Bronchial epithelial cell (primary cell): ENCODE results near the gene DCLRE1C. TPM values are rescaled to one million over a fixed set of nuclear protein-coding genes. Genes with fewer than 3 reads are reported as not detected.

Experiments used
- DNase-seq: peaks from one replicate; pipeline ENCODE4 v3.0.0-alpha.2; 2010; ENCODE audit warnings: low read depth
- FAIRE-seq: peaks from 2 replicates; lab custom pipeline; 2011; peaks lifted over from hg19 to GRCh38; lab: Jason Lieb, UNC
- H3K27me3 ChIP-seq: 2 replicates; pipeline ENCODE4 v1.5.1; 2011; ENCODE audit warnings: low read length; ENCODE audit not compliant: control insufficient read depth, insufficient read depth
- H3K36me3 ChIP-seq: 2 replicates; pipeline ENCODE4 v1.5.1; 2011; ENCODE audit warnings: low read length; ENCODE audit not compliant: control insufficient read depth, insufficient read depth
- H3K4me3 ChIP-seq: 2 replicates; pipeline ENCODE4 v1.5.1; 2011; ENCODE audit warnings: mild to moderate bottlenecking, low read depth, low read length, control low read depth
- total RNA-seq: library from RNA; depleted of rRNA; stranded (reverse); fragments of >200 nt; gene quantifications from 2 replicates; pipeline ENCODE4 v1.2.1, GENCODE V29; 2014
- TF ChIP-seq, protein P1 (sequence below): IDR thresholded peaks from 2 replicates; pipeline ENCODE4 v1.5.1; 2011; ENCODE audit warnings: mild to moderate bottlenecking, moderate library complexity, low read length, control low read depth, inconsistent platforms; ENCODE audit not compliant: insufficient read depth, severe bottlenecking

Gene DCLRE1C
- total RNA-seq, 1 donor from 2014 or later: 9.0 TPM

- FAIRE-seq (no peak), DNase-seq (no peak)
- no peaks in the 10 kb centered on the region for H3K27me3 ChIP-seq
- H3K4me3 ChIP-seq: no peak overlapping the region
- TF ChIP-seq, protein P1, sequence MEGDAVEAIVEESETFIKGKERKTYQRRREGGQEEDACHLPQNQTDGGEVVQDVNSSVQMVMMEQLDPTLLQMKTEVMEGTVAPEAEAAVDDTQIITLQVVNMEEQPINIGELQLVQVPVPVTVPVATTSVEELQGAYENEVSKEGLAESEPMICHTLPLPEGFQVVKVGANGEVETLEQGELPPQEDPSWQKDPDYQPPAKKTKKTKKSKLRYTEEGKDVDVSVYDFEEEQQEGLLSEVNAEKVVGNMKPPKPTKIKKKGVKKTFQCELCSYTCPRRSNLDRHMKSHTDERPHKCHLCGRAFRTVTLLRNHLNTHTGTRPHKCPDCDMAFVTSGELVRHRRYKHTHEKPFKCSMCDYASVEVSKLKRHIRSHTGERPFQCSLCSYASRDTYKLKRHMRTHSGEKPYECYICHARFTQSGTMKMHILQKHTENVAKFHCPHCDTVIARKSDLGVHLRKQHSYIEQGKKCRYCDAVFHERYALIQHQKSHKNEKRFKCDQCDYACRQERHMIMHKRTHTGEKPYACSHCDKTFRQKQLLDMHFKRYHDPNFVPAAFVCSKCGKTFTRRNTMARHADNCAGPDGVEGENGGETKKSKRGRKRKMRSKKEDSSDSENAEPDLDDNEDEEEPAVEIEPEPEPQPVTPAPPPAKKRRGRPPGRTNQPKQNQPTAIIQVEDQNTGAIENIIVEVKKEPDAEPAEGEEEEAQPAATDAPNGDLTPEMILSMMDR: no peak
- peaks cover 2% of the 10 kb centered on the region for H3K36me3 ChIP-seq
Measured at GRCh38 chr10:14906765-14907164, 47.1 kb downstream of the DCLRE1C start.

GRCh38 chr10:14905890-14906289 lies 48.0 kb downstream of the DCLRE1C start:
- no peak overlapping the region for H3K4me3 ChIP-seq
- TF ChIP-seq, protein P1: no peak
- FAIRE-seq (no peak), DNase-seq (no peak)
- no peaks in the 10 kb centered on the region for H3K27me3 ChIP-seq
- H3K36me3 ChIP-seq: peaks cover 2% of the 10 kb centered on the region

DNA sequence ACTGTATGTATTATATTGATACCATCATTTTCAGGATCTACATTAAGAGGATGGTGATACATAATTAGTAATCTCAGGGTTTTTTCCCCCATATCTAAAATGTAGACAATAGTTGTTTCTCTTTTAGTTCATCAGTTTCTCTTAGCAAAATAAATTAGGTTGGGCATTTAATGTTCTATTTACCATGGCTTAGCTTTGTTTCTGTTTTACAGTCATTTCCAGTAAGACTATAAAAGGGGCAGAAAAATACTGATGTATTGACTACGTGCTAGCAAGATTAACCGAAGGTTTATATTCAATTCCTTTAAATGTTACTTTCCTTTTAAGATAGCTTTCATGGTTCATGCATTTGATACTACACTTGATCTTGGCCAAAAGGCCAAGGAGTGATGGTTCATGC lies 49.0 kb downstream of the DCLRE1C start:
- FAIRE-seq: no peak
- H3K36me3 ChIP-seq: peaks cover 2% of the 10 kb centered on the region

DNA sequence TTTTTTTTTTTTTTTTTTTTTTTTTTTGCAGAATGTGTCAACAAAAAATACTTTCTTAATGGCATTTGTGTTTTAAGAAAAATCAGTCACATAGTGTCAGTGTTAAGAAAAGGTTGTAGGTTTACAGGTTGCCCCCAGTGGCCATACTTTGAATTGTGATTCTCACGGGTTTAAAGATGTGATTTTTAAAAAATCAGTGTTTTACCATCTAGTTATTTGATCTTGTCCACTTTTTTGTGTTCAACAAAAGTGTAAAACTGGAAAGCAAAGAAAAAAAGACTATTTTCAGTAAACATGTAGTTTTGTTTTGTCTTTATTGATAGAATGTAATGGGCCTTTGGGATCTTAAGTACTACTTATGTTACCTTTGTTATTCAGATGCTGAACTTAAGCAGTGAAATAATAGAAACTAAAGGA lies 49.6 kb downstream of the DCLRE1C start:
- Histone ChIP-seq H3K36me3 (peaks cover 2% of the 10 kb centered on the region), H3K4me3 (no peak overlapping the region), H3K27me3 (no peaks in the 10 kb centered on the region)
- no peak for FAIRE-seq
- TF ChIP-seq, protein P1: peak; percentile 48
- DNase-seq: peak; percentile 29

More for the DNA sequence above, 49.0 kb downstream of the DCLRE1C start:
- TF ChIP-seq, protein P1: no peak
- DNase-seq: no peak
- H3K4me3 ChIP-seq: no peak overlapping the region
- no peaks in the 10 kb centered on the region for H3K27me3 ChIP-seq

DNA sequence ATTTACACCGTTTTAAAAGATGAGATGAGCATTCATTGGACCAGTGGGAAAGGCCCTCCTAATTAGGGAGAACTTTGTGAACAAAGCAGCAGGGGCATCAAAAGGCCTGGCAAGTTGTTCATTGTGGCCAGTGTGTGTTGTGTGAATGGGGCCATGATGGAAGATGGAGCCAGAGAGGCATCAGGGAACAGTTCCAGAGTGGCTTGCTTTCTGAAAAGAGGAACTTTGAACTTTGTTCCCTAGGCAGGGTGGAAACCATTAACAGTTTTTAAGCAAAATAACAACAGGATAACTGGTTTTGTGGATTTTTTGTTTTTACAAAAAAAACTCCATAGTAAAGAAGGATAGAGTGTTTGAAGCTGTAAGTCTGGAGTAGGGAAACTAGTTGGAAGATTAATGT lies 62.7 kb downstream of the DCLRE1C start:
- no peak for DNase-seq
- no peaks in the 10 kb centered on the region for H3K27me3 ChIP-seq
- no peaks in the 10 kb centered on the region for H3K36me3 ChIP-seq
- no peak overlapping the region for H3K4me3 ChIP-seq
- TF ChIP-seq, protein P1: no peak
- no peak for FAIRE-seq

DNA sequence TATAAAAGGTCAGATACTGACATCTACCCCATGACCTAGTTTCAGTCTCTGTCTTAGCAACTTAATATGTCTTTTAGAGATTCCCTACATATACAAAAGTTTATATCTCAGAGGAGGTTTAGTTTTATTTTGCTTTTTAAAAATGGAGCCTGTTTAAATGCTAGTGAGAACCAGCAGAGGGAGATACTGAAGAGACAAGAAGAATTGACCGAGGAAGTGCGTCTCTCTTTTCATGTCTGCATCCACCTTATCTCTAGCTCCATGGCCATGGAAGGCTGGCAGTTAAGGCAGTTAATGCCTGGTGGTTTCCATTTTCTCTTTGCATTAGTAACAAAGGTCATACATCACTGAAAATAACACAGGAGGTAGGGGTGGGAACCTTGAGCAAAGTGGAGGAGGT lies 64.6 kb downstream of the DCLRE1C start:
- DNase-seq: peak; percentile 19
- no peak for FAIRE-seq
- H3K4me3 ChIP-seq: no peak overlapping the region
- H3K36me3 ChIP-seq: no peaks in the 10 kb centered on the region
- H3K27me3 ChIP-seq: no peaks in the 10 kb centered on the region
- TF ChIP-seq, protein P1: peak; percentile 22
